Keratinocyte (primary cell): ENCODE measurements around the gene SSBP2. TPM values are rescaled to one million over a fixed set of nuclear protein-coding genes. Genes with fewer than 3 reads are reported as not detected.

Source experiments
- DNase-seq: peaks from one replicate; pipeline ENCODE4 v3.0.0-alpha.2; 2011; ENCODE audit warnings: low read depth, missing footprints, low spot score
- FAIRE-seq: peaks from 2 replicates; lab custom pipeline; 2011; peaks lifted over from hg19 to GRCh38; lab: Jason Lieb, UNC
- H2AFZ ChIP-seq: 2 replicates; pipeline ENCODE4 v1.6.0; 2012; ENCODE audit warnings: low read length, control low read depth, inconsistent platforms; ENCODE audit not compliant: control insufficient read depth
- H3K27ac ChIP-seq: 2 replicates; pipeline ENCODE4 v1.5.1; 2011; ENCODE audit warnings: low read length; ENCODE audit not compliant: control insufficient read depth, insufficient read depth
- H3K27me3 ChIP-seq: 3 replicates; pipeline ENCODE4 v1.6.0; 2011; ENCODE audit warnings: low read length; ENCODE audit not compliant: control insufficient read depth, insufficient read depth; ENCODE audit errors: extremely low read depth
- H3K36me3 ChIP-seq, 2 experiments: 2 replicates in 1 of 2; 3 replicates in 1 of 2; pipeline ENCODE4 v1.5.1; 2011; ENCODE audit warnings: low read length in 2 of 2, mild to moderate bottlenecking in 1 of 2; ENCODE audit not compliant: control insufficient read depth in 2 of 2, insufficient read depth in 2 of 2; ENCODE audit errors: extremely low read depth in 1 of 2
- H3K4me1 ChIP-seq: 3 replicates; pipeline ENCODE4 v1.5.1; 2011; ENCODE audit warnings: low read length; ENCODE audit not compliant: control insufficient read depth, insufficient read depth; ENCODE audit errors: extremely low read depth
- H3K4me2 ChIP-seq: 3 replicates; pipeline ENCODE4 v1.6.0; 2011; ENCODE audit warnings: low read depth, low read length; ENCODE audit not compliant: control insufficient read depth, insufficient read depth; ENCODE audit errors: extremely low read depth
- H3K4me3 ChIP-seq, 3 experiments: fragments of 200-600 bp in 1 of 3; sonication (generic) in 1 of 3; 2 replicates in 2 of 3; 3 replicates in 1 of 3; pipeline ENCODE4 v1.5.1; 2011 to 2016; ENCODE audit warnings: low read length in 3 of 3, mild to moderate bottlenecking in 3 of 3, control low read depth in 2 of 3, inconsistent platforms in 1 of 3, low read depth in 1 of 3, mixed read lengths in 1 of 3, mixed run types in 1 of 3, moderate library complexity in 1 of 3; ENCODE audit not compliant: control insufficient read depth in 2 of 3, insufficient read depth in 2 of 3; ENCODE audit errors: extremely low read depth in 1 of 3
- H3K79me2 ChIP-seq: 2 replicates; pipeline ENCODE4 v1.6.0; 2012; ENCODE audit warnings: low read length; ENCODE audit not compliant: control insufficient read depth, insufficient read depth
- H3K9ac ChIP-seq: 3 replicates; pipeline ENCODE4 v1.6.0; 2011; ENCODE audit warnings: low read length; ENCODE audit not compliant: control insufficient read depth, insufficient read depth; ENCODE audit errors: extremely low read depth
- H3K9me1 ChIP-seq: 3 replicates; pipeline ENCODE4 v1.6.0; 2011; ENCODE audit warnings: low read length; ENCODE audit not compliant: control insufficient read depth, insufficient read depth; ENCODE audit errors: extremely low read depth
- H3K9me3 ChIP-seq: 2 replicates; pipeline ENCODE4 v1.5.1; 2012; ENCODE audit warnings: low read depth, low read length; ENCODE audit not compliant: control insufficient read depth
- H4K20me1 ChIP-seq: 3 replicates; pipeline ENCODE4 v1.6.0; 2011; ENCODE audit warnings: low read length; ENCODE audit not compliant: control insufficient read depth, insufficient read depth; ENCODE audit errors: extremely low read depth
- CTCF ChIP-seq, 3 experiments: IDR thresholded peaks in 1 of 3; conservative IDR thresholded peaks in 1 of 3; optimal IDR thresholded peaks in 1 of 3; 2 replicates in 2 of 3; 3 replicates in 1 of 3; pipeline versions ENCODE3 to v1.5.1; 2011; ENCODE audit warnings: low read length in 3 of 3, mild to moderate bottlenecking in 3 of 3, moderate library complexity in 2 of 3, control low read depth in 1 of 3, inconsistent platforms in 1 of 3; ENCODE audit not compliant: insufficient read depth in 2 of 3; ENCODE audit errors: extremely low read depth in 1 of 3
- EZH2 ChIP-seq: IDR thresholded peaks from one replicate; pipeline ENCODE4 v1.6.1; 2012; ENCODE audit warnings: inconsistent platforms, mild to moderate bottlenecking, low read length, moderate library complexity
- dilution Hi-C: fragments of 300-500 bp; cut with MboI; formaldehyde crosslinking; loops from one replicate; pipeline ENCODE4 v1.7.0; 2020; ENCODE audit warnings: low sequenced_read_pairs; ENCODE audit not compliant: extremely low pct_ligation_motif_present
- polyA plus RNA-seq, 5 experiments: library from polyadenylated mRNA; depleted of rRNA in 3 of 5; stranded (reverse) in 3 of 5; stranded (forward) in 1 of 5; unstranded in 1 of 5; fragments of >200 nt; gene quantifications; 1 replicate in 1 of 5; 2 replicates in 3 of 5; 3 replicates in 1 of 5; pipeline versions ENCODE4 v1.2.1 to v1.2.3, GENCODE V29; 2011 to 2012; ENCODE audit warnings: missing spikeins in 2 of 5, low read depth in 1 of 5, low replicate concordance in 1 of 5

SSBP2 gene
- polyA plus RNA-seq, 1 donor (not counting 4 experiments of a cell fraction or from before 2014, with no cell fraction given): 14.6 TPM

- Histone ChIP-seq H3K27ac (peak overlapping the region; percentile 79), H3K4me2 (peak overlapping the region; percentile 83), H3K27me3 (no peaks in the 10 kb centered on the region), H3K4me3 (peak overlapping the region; percentile 60 to 79 (median 68)), H3K79me2 (no peaks in the 10 kb centered on the region), H4K20me1 (no peaks in the 10 kb centered on the region), H2AFZ (peak overlapping the region; percentile 88), H3K4me1 (peaks cover 32% of the 10 kb centered on the region), H3K9ac (peak overlapping the region; percentile 85), H3K36me3 (no peaks in the 10 kb centered on the region), H3K9me1 (no peaks in the 10 kb centered on the region), H3K9me3 (no peaks in the 10 kb centered on the region)
- dilution Hi-C loops: no loop called here
- TF ChIP-seq CTCF (optimal IDR thresholded peaks at IDR 0.05 in 1 of 3, IDR thresholded peaks at IDR 0.05 in 1 of 3, conservative IDR thresholded peaks at IDR 0.05 in 1 of 3; ENCODE audit: extremely low read depth in 1 of 3, insufficient read depth in 2 of 3, low read length in 3 of 3): no peak
- TF ChIP-seq EZH2: no peak
- DNase-seq (no peak), FAIRE-seq (no peak)
Observed at GRCh38 chr5:81751836-81752643, 1.1 kb upstream of the SSBP2 start.

- peak overlapping the region; percentile 93 for H2AFZ ChIP-seq
- no peaks in the 10 kb centered on the region for H3K9me3 ChIP-seq
- H3K4me3 ChIP-seq: peak overlapping the region; percentile 74 to 79 (median 77)
- TF ChIP-seq CTCF (optimal IDR thresholded peaks at IDR 0.05 in 1 of 3, IDR thresholded peaks at IDR 0.05 in 1 of 3, conservative IDR thresholded peaks at IDR 0.05 in 1 of 3; ENCODE audit: extremely low read depth in 1 of 3, insufficient read depth in 2 of 3, low read length in 3 of 3) (no peak), EZH2 (no peak)
- peaks cover 16% of the 10 kb centered on the region for H3K4me1 ChIP-seq
- H3K27me3 ChIP-seq: no peaks in the 10 kb centered on the region
- H3K4me2 ChIP-seq: peak overlapping the region; percentile 48
- DNase-seq (no peak), FAIRE-seq (no peak)
- no peaks in the 10 kb centered on the region for H4K20me1 ChIP-seq
- H3K9me1 ChIP-seq: no peaks in the 10 kb centered on the region
- peak overlapping the region; percentile 41 for H3K9ac ChIP-seq
- H3K79me2 ChIP-seq: no peaks in the 10 kb centered on the region
- dilution Hi-C loops: no loop called here
- H3K27ac ChIP-seq: no peak overlapping the region
- H3K36me3 ChIP-seq: no peaks in the 10 kb centered on the region
Observed at GRCh38 chr5:81750308-81751008, 439 bp downstream of the SSBP2 start.
